Body of pancreas (tissue), 4 donors: Measurements from ENCODE around the gene GALNTL6.

Source experiments
- CTCF ChIP-seq, 7 experiments: fragments of 450-650 bp in 4 of 7; fragments of 200-600 bp in 3 of 7; sonication (generic) in 3 of 7; IDR thresholded peaks; one replicate each; pipeline ENCODE4 v1.5.1; 2016 to 2019; ENCODE audit warnings: antibody characterized with exemption in 7 of 7
- POLR2A ChIP-seq, 3 donors: fragments of 450-650 bp; IDR thresholded peaks; one replicate each; pipeline ENCODE4 v1.6.1; 2016; ENCODE audit warnings: antibody characterized with exemption in 3 of 3, mild to moderate bottlenecking in 2 of 3

- TF ChIP-seq CTCF (IDR thresholded peaks at IDR 0.05), result no peak
- no peak for TF ChIP-seq POLR2A (IDR thresholded peaks at IDR 0.05)
These were observed 1013.1 kb downstream of the GALNTL6 start for GRCh38 chr4:172826346-172826745.
